ENCODE results near the gene PDE4D.

GRCh38 chr5:59592101-59592500, 301.4 kb downstream of the PDE4D start:
- TF ChIP-seq CTCF (IDR thresholded peaks at IDR 0.05) = no peak
- TF ChIP-seq EP300 (IDR thresholded peaks at IDR 0.05) = no peak
- no peak for TF ChIP-seq POLR2A (IDR thresholded peaks at IDR 0.05)

Data from tibial nerve (tissue), 4 donors.